ENCODE measurements around the gene MLYCD.

MLYCD gene

DNA sequence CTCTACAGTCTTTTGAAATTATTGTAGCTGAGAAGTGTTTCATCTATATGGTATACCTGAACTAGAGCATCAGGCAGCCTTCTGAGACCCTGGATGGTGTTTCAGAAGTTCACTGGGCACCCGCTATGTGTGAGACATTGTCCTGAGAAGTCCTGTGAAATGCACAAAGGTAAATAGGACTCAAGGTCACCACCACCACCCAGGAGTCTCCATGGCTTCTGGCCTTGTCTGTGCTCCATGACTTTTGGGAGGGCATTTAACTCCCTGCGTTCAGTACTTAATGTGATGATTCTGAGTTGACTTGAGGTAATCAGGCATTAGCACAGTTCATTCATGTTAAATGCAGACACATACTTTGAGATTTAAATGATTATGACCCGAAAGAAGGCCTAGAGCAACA is 1.1 kb downstream of the MLYCD start:
- DNase-seq: no peak

DNA sequence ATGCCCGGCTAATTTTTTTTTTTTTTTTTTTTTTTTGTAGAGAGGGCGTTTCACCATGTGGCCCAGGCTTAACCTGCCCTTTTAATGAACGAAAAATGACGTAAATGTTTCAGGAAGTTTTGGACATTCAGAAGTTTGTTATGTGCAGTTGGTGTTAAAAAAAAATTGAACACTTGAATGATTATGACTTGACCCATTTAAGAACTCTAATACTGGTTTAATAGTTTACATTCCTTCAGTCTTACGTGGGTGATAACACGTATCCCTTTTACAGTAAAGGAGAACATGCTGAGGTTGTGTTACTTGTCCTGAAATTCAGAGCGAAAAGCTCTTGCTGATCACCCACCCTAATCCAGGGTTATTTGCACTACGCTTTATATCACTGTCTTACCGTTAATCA is 1.7 kb downstream of the MLYCD start:
- no peak for DNase-seq

DNA sequence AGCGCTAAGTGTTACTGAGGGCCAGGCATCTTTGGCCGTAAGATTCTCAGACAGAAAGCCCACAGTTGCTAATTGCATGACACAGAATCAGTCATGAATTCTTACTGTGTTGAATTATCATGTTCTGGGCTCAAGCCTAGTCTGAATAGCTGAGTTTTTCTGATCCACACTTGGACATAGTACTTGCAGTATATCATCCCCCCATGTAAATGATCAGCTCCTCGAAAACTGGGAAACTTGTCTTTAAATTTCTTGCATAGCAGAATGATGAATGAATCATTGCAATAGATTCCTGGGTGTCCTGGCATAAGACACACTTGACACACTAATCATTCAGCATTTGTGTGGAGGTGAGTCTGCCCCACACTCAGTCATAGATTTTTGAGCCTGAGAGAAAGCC is 2.2 kb downstream of the MLYCD start:
- no peak for DNase-seq

DNA sequence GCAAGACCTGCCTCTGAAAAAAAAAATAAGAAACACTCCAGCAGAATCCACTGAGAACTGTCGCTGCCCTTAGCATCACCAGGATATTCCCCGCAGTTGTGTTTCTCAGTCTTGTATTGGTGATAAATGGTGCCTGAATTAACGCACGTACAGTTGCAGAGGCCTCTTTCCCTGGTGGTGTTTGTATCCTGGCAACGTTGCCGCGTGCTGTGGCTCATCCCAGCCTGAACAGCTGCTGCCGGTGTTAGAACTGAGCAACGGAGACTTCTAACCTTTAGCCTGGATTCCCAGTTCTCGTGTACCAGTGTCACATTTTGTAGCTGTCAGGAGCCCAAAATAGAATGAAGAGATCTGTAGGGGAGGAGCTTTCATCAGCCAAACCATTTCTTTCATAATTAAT is 4.8 kb downstream of the MLYCD start:
- DNase-seq: no peak

DNA sequence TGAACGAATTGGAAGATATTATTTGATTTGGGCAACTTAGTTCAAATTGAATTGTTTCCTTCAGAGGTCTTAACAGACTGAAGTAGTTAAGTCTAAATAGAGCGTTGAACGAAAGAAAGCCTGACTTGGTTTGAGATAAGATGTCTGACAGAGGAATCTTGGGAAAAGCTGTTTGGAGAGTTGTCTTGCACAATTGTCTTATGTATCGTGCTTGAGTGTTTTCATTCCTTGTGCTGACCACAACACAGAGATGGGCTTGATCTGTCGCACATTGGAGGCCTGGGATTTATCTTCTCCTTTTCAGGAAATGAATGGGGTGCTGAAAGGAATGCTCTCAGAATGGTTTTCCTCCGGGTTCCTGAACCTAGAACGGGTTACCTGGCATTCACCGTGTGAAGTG is 7.8 kb downstream of the MLYCD start:
- DNase-seq: no peak

DNA sequence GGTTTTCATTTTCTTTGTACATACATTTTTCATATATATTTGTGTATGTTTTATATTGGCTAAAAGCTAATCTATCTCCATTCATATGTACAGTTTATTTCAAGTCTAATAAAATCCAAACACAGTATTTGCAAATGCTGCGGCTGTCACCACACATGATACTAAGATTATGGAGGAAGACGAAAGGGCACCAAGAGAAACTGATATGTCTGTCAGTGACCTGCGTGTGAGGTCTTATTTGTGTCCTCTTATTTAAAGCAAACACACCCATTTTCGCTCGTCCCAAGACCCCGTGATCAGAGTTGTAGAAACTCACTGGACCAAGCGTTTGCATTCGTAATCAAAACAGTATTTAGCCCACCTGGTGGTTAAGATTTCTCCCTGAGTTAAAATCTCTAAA is 8.2 kb downstream of the MLYCD start:
- DNase-seq: no peak

DNA sequence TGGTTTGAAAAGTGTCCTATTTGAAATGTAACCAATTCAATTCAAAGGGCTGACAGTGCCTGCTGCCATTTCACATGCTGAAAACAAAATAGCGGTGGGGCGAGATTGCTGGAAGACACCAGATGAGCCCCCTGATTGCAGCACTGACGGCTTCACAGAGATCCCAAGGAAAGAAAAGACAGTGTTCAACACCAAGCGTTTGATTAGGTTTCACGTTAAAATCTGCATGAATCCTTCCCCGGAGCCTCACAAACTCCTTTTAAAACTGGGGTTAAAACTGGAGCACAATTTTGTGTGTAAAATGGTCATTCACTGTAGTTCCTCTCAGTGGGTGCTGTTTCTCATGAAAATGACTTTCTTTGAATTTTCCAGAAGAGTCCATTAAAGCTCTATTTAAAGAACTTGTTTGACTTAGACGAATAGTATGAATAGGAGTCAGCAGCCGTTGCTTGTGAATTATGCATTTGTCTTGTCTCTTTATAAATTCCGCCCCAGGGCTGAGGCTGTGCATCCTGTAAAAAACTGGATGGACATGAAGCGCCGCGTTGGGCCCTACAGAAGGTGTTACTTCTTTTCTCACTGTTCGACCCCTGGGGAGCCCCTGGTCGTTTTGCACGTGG is 8.8 kb downstream of the MLYCD start:
- DNase-seq: no peak

DNA sequence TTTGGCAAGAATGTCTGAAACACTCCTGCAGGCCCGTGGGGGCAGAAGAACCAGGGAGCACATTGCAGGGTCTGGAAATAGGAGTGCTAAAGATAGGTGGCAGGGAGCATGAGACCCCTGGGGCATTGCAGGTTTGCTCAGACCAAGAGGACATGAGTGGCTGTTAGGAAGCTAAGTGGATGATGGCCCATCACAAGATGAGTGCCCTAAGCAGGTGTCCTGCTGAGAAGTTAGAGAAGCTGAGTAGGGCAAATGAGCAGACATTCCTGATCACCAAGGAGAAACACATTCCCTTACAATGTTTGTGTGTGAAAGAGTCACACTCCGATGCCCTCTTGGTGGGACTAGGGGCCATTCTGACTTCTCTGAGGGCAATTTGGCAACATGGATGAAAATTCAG is 9.9 kb downstream of the MLYCD start:
- no peak for DNase-seq

DNA sequence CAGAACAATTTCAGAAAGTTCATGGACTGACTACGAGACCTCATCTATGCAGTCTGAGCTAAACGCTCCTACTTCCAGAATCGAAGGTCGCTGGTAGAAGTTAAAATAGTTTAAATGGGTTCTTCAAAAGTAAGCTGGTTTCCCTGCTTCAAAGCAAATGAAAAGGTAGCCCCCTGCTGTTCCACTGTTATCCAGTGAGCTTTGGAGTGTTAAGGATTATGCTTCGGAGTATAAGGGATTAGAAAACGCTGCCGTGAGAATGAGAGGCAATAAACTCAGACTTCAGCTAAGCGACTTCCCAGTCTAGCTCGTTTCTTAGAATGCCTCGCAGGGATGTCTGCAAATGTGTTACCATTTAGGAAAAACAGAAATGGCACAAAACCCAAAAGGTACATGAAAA is 12.4 kb downstream of the MLYCD start:
- no peak for DNase-seq

DNA sequence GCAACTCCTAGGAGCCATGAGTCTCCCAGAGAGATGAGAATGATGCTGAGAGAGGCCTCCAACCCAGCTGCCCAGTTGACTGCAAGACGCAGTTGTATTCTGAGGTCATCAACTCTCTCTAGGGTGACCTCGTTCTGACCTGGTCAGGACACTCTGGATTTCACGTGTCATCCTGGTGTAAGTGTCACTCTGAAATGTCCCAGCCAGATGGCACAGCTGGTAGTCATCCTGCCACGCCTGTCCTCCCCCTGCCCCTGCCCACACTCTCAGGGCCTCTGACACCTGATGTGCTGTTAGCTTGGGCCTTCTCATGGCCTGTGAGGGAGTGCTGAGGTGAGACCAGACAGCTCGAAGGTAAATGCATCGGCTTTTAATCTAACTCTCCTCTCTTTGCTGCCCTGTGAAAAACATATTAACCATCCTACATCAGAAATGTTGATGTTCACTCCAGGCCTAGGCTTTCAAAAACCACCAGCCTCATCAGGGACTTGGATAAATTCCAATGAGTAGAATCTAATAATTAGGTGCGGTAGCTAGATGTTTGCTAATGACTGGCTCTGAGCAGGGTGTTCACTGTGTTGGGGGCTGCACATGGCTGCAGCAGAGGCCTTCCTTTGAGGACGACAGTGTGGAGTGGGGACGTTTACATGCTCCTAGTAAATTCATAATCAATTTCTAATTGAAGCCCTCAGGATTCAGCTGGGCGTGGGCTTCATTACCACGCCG is 13.8 kb downstream of the MLYCD start:
- no peak for DNase-seq

DNA sequence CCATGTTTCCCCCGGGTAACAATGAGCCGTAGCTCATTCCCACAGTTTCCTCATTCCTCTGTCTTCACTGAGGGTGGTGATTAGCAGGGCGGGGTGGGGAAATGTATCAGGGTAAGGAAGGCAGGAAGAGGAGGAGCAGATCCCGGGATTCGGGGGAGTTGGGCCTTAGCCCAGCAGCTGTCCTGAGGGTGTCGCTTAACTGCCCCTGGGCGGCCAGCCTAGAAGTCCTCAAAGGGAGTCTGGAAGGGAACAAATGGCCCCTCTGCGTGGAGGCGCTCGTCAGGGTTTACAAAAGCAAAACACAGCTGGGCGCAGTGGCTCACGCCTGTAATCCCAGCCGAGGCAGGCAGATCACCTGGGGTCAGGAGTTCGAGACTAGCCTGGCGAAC is 14.3 kb downstream of the MLYCD start:
- no peak for DNase-seq

DNA sequence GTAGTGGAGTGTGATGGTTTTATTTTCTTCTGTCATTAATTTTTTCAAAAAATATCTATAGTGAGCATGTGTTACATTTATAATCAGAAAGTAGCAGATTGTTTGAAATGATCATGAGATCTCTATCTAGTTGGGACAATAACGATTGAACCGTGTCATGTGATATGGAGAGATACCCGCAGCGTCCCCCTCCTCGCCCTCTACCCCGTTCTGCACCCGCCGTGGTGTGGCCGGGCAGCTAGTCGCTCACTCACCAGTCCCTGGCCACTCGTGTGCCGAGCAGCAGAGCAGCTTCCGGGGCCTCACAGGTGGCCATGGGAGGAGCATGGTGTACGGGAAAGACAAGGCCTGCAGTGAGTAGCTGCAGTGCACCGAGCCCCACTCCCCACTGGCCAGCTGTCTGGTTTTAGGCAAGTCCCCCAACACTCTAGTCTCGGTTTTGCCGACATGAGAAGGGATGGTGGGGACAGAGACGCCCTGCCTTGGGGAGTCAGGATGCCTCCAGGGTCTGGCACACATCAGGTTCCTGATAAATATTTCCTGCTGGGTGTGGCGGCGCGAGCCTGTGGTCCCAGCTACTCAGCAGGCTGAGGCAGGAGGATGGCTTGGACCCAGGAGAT is 15.3 kb downstream of the MLYCD start:
- DNase-seq: no peak

DNA sequence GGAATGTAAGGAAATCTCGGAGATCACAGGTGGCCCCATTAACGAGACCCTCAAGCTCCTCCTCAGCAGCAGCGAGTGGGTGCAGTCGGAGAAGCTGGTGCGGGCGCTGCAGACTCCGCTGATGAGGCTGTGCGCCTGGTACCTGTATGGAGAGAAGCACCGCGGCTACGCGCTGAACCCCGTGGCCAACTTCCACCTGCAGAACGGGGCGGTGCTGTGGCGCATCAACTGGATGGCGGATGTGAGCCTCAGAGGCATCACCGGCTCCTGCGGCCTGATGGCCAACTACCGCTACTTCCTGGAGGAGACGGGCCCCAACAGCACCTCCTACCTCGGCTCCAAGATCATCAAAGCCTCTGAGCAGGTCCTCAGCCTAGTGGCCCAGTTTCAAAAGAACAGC is 16.2 kb downstream of the MLYCD start:
- DNase-seq: no peak

DNA sequence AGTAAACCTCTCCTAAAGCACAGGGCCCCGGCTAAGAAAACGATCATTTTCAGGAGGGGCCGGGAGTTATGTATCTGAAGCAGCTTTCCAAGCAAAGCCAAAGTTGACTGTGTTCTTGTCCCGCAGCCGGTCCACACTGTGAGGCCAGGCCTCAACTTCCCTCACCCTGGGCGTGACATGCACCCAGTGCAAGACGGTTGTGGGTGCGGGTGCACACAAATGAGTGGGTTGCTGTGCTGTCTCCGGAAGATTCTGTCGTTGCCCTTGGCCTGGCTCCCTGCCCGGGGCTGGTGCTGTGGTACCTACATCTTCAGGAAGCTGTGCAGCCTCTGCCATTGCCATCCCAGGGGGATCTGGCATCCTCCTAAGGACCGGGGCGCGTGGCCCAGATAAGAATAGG is 16.6 kb downstream of the MLYCD start:
- no peak for DNase-seq

DNA sequence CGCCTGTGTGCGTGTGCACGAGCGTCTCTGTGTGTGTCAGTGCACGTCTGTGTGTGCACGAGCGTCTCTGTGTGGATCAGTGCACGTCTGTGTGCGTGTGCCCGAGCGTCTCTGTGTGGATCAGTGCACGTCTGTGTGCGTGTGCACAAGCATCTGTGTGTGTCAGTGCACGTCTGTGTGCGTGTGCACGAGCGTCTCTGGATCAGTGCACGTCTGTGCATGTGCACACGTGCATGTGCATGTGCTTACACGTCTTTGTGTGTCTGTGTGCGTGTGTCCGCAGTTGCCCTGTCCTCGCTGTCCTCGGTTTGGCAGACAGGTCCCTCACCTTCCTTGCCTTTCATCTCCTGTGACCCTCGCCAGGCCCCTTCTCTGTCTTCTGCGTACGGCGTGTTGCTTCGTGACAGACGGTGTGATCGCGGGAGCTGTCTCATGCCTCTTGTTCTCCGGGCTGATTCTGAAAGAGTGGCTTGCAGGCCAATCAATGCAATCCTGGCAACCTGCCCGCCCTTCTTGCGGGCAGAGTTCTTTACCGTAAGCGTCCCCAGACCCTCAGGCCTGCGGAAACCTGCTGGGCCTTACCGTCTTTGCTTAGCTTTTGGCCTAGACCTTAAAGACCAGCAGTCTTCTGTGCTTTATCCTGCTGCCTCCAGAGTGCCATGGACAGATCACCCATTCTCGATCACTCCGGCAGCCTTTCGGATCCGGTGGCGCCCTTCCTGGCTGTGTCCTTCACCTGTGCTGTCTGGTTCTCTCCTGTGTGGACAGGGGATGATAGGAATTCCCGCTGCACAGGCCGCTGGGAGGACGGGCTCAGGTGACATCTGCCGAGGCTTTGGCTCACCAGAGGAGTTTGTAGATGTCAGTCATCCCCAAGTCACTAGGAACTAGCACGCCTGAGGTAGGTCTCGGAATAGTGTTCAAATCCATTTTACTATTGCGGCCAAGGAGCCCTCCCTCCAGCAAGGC is 18.5 kb downstream of the MLYCD start:
- no peak for DNase-seq

DNA sequence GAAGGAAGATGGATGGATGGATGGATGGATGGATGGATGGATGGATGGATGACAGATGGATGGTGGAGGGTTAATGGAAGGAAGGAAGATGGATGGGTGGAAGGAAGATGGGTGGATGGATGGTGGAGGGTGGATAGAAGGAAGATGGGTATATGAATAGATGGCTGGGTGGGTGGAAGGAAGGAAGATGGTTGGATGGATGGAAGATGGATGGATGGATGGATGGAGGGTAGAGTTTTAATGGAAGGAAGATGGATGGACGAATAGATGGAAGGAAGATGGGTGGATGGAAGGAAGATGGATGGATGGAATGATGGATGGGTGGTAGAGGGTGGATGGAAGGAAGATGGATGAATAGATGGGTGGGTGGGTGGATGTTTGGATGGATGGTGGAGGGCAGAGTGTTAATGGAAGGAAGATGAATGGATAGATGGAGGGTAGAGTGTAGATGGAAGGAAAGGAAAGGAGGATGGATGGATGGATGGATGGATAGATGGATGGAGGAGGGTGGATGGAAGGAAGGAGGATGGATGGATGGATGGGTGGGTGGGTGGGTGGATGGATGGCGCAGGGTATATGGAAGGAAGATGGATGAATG is 22.1 kb downstream of the MLYCD start:
- no peak for DNase-seq

DNA sequence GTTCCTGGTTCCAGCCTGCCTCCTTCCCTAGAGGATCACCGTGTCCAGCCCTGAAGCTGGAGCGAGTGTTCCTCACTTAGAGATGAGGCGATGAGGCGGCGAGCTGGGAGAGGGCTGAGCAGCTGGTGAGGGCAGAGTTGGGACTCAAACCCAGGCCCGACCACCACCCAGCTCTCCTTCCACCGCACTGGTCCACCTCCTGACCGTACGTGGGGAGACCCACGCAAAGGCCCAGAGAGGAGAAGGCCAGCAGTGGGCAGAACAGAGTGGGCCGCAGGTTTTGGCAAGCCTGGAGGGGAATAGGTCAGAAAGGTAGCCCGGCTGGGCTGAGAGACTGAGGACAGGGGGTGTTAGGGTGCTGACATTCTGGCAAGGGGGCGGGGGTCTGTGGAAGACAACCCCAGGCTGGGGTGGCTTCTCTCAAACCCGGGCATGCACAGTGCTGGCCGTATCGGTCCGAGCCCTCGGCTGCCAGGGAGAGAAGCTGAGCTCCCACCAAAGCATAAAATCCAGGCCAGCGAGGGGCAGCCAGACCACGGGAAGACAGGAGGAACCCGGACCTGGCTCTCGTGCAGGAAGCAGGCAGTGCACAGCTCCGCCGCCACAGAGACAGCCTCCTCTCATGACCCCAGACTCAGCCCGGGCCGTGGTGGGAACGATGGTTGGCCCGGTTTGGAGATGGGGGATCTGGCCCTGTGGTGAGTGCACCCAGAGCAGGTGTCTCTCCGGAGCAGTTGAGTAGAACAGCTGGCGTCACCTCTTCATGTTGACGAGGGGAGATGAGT is 24.9 kb downstream of the MLYCD start:
- no peak for DNase-seq

DNA sequence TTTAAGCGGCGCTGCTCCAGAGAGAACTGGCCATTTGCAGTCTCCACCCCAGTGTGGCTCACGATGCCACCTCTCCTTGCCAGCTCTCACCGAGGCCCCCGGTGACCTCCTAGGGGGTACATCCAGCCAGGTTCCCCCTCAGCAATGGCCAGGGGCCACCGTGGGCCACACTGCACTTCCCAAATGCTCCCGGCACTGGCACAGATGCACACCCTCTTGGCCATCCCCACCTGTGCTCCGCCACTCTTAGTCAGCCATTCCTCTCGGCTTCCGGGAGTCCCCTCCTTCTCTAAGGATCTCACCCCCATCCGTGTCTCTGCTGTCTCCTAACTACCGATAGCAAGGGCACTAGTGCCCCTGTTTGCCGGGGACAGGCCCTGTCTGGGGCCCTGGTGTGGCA is 25.8 kb downstream of the MLYCD start:
- DNase-seq: no peak

DNA sequence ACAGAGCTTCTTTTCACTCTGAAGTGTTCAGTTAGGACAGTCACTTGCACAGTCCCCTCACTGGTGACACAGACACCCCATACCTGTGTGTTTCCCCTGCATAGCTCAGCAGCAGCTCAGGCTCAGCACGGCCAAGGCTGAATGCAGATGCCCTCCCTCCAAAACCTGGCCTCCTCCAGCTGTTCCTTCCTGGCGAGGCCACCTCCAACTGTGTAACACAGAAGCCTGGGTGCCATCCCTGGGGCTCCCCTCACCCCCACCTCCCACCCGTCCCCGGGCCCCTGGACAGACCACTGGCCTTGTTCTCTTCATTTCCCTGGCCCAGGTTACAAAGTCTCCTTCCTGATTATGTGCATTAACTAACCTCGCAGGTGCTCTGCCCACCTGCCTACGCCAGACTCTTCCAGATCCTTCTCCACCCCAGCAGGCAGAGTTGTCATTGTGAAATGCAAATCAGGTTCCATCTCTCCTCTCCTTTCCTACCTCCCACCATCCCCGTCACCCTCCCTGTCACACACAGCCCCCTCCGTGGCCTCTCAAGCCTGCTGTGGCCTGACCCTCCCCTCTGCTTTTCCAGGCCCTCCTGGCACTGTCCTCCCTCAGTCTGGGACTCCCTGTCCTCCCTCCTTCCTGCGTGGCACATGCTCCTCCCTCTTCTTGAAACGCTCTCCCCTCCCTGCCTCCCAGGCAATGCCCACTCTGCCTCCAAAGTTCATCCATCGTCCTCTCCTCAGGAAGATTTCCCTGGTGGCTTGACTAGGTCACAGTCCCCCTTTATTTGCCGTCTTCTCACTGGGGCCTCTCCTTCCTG is 26.4 kb downstream of the MLYCD start:
- no peak for DNase-seq

DNA sequence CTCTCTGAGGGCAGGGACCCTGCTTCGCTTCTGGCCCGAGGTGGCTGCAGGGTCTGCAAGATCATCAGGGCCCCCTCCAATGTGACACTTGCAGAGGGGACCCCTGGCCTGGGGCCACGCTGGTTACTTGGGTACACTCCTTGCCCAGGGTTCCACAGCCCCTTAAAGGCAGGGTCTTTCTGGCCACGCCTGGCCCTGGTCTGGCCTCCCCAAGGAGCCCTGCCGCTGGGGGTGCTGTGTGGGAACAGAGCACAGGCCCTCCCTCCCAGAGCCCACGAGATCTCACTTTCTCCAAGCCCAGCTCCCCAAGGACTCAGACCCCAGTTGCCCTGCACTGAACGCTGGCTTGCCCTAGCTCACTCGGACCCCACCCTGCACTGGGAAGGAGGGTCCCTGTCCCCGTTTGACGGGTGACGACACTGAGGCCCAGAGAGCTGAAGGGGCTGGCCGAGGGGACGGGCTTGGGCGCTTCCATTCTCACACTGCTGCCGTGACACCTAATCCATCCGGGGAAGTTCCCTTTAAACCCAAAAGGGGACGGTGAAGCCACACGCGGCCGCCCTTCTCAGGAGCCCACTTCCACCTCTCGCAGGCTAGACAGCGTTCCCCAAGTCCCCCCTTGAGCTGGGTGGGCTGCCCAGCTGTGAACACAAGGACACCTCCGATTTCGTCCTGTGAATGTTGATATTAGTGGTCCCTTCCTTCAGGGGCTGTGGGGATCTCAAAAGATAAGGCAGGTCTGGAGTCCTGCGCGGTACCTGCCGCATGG is 27.2 kb downstream of the MLYCD start:
- DNase-seq: no peak

Data from activated effector memory CD4-positive, alpha-beta T cell treated with Interleukin-2 at 50 U/mL for 16 hours (primary cell).